DLD1 (cell line): ENCODE results near the gene CST4.
"Not testable (repeated sequence)": the region's sequence is repeated elsewhere in the genome, so short reads cannot be mapped to it uniquely, and the experiment has no call there.

Source experiments
- in situ Hi-C: cut with HindIII; loops from 2 replicates; pipeline ENCODE4 v1.10.0; 2017; ENCODE audit warnings: low sequenced_read_pairs

Gene CST4

GRCh38 chr20:23688684-23689398, at the start of gene CST4:
Gene CST4 (minus strand): TSS chr20:23689038. CDS start chr20:23688969, 69 bp downstream.
- in situ Hi-C loops: not testable (repeated sequence)

GRCh38 chr20:23735391-23735790, 46.6 kb upstream of the CST4 start:
- in situ Hi-C loops: not testable (repeated sequence)

GRCh38 chr20:23734949-23735348, 46.1 kb upstream of the CST4 start:
- in situ Hi-C loops: not testable (repeated sequence)

- in situ Hi-C loops: not testable (repeated sequence)
Observed at GRCh38 chr20:23734440-23734839, 45.6 kb upstream of the CST4 start.

GRCh38 chr20:23727016-23727415, 38.2 kb upstream of the CST4 start:
- in situ Hi-C loops: no loop called here

- in situ Hi-C loops: no loop called here
Observed at GRCh38 chr20:23725102-23725501, 36.3 kb upstream of the CST4 start.

GRCh38 chr20:23723659-23724307, 34.9 kb upstream of the CST4 start:
- in situ Hi-C loops: not testable (repeated sequence)

- in situ Hi-C loops: not testable (repeated sequence)
Observed at GRCh38 chr20:23722851-23723250, 34.0 kb upstream of the CST4 start.

GRCh38 chr20:23721962-23722361, 33.1 kb upstream of the CST4 start:
- in situ Hi-C loops: no loop called here

GRCh38 chr20:23719351-23719750, 30.5 kb upstream of the CST4 start:
- in situ Hi-C loops: not testable (repeated sequence)

GRCh38 chr20:23711778-23712177, 22.9 kb upstream of the CST4 start:
- in situ Hi-C loops: not testable (repeated sequence)

- in situ Hi-C loops: no loop called here
Observed at GRCh38 chr20:23710771-23711170, 21.9 kb upstream of the CST4 start.

- in situ Hi-C loops: no loop called here
Observed at GRCh38 chr20:23705895-23706294, 17.1 kb upstream of the CST4 start.

- in situ Hi-C loops: no loop called here
Observed at GRCh38 chr20:23702021-23702420, 13.2 kb upstream of the CST4 start.

GRCh38 chr20:23700931-23701330, 12.1 kb upstream of the CST4 start:
- in situ Hi-C loops: no loop called here

- in situ Hi-C loops: no loop called here
Observed at GRCh38 chr20:23697947-23698346, 9.1 kb upstream of the CST4 start.

- in situ Hi-C loops: not testable (repeated sequence)
Observed at GRCh38 chr20:23695068-23695395, 6.2 kb upstream of the CST4 start.

GRCh38 chr20:23694178-23695067, 5.6 kb upstream of the CST4 start:
- in situ Hi-C loops: not testable (repeated sequence)

GRCh38 chr20:23692725-23693619, 4.1 kb upstream of the CST4 start:
- in situ Hi-C loops: not testable (repeated sequence)

GRCh38 chr20:23691675-23692074, 2.8 kb upstream of the CST4 start:
- in situ Hi-C loops: no loop called here

- in situ Hi-C loops: no loop called here
Observed at GRCh38 chr20:23690581-23690980, 1.7 kb upstream of the CST4 start.
